ENCODE data around the gene RASA3. TPM values are rescaled to one million over a fixed set of nuclear protein-coding genes. Genes with fewer than 3 reads are reported as not detected.

RASA3 gene
- total RNA-seq, 1 experiment from 2014 or later = 16.5 TPM

GRCh38 chr13:114000151-114001040, 132.0 kb downstream of the RASA3 start:
- H3K27me3 ChIP-seq (ENCODE audit: control insufficient read depth, insufficient read depth, low read length) = no peaks in the 10 kb centered on the region
- peak; percentile 65 for DNase-seq
- H3K4me3 ChIP-seq (ENCODE audit: insufficient read depth, low read depth, low read length) = no peak overlapping the region
- H3K36me3 ChIP-seq (replicated peaks; ENCODE audit: control insufficient read depth, insufficient read depth, low read length) = no peaks in the 10 kb centered on the region; the same call in 1 of the 2 replicates

- Histone ChIP-seq H3K36me3 (replicated peaks; ENCODE audit: control insufficient read depth, insufficient read depth, low read length) (no peaks in the 10 kb centered on the region; the same call in 1 of the 2 replicates), H3K4me3 (ENCODE audit: insufficient read depth, low read depth, low read length) (no peak overlapping the region), H3K27me3 (ENCODE audit: control insufficient read depth, insufficient read depth, low read length) (no peaks in the 10 kb centered on the region)
- no peak for DNase-seq
Observed at GRCh38 chr13:113999618-113999910, 132.9 kb downstream of the RASA3 start.

- Histone ChIP-seq H3K4me3 (ENCODE audit: insufficient read depth, low read depth, low read length) (no peak overlapping the region), H3K27me3 (ENCODE audit: control insufficient read depth, insufficient read depth, low read length) (no peaks in the 10 kb centered on the region), H3K36me3 (replicated peaks; ENCODE audit: control insufficient read depth, insufficient read depth, low read length) (no peaks in the 10 kb centered on the region; the same call in 1 of the 2 replicates)
- DNase-seq = peak; percentile 69
Observed at GRCh38 chr13:113998781-113999617, 133.4 kb downstream of the RASA3 start.

GRCh38 chr13:113997845-113998751, 134.3 kb downstream of the RASA3 start:
- DNase-seq = peak; percentile 59
- H3K36me3 ChIP-seq (replicated peaks; ENCODE audit: control insufficient read depth, insufficient read depth, low read length) = no peaks in the 10 kb centered on the region; the same call in 1 of the 2 replicates
- H3K27me3 ChIP-seq (ENCODE audit: control insufficient read depth, insufficient read depth, low read length) = no peaks in the 10 kb centered on the region
- no peak overlapping the region for H3K4me3 ChIP-seq (ENCODE audit: insufficient read depth, low read depth, low read length)

GRCh38 chr13:113996912-113997745, 135.3 kb downstream of the RASA3 start:
- no peak for DNase-seq
- H3K27me3 ChIP-seq (ENCODE audit: control insufficient read depth, insufficient read depth, low read length) = no peaks in the 10 kb centered on the region
- H3K36me3 ChIP-seq (replicated peaks; ENCODE audit: control insufficient read depth, insufficient read depth, low read length) = no peaks in the 10 kb centered on the region; the same call in 1 of the 2 replicates
- H3K4me3 ChIP-seq (ENCODE audit: insufficient read depth, low read depth, low read length) = no peak overlapping the region

GRCh38 chr13:113996081-113996911, 136.1 kb downstream of the RASA3 start:
- H3K36me3 ChIP-seq (replicated peaks; ENCODE audit: control insufficient read depth, insufficient read depth, low read length) = peaks cover 4% of the 10 kb centered on the region
- H3K27me3 ChIP-seq (ENCODE audit: control insufficient read depth, insufficient read depth, low read length) = no peaks in the 10 kb centered on the region
- no peak overlapping the region for H3K4me3 ChIP-seq (ENCODE audit: insufficient read depth, low read depth, low read length)
- DNase-seq = no peak

- Histone ChIP-seq H3K27me3 (ENCODE audit: control insufficient read depth, insufficient read depth, low read length) (no peaks in the 10 kb centered on the region), H3K4me3 (ENCODE audit: insufficient read depth, low read depth, low read length) (no peak overlapping the region), H3K36me3 (replicated peaks; ENCODE audit: control insufficient read depth, insufficient read depth, low read length) (peaks cover 11% of the 10 kb centered on the region)
- DNase-seq = no peak
Observed at GRCh38 chr13:113995051-113995601, 137.3 kb downstream of the RASA3 start.

- H3K4me3 ChIP-seq (ENCODE audit: insufficient read depth, low read depth, low read length) = no peak overlapping the region
- no peak for DNase-seq
- H3K27me3 ChIP-seq (ENCODE audit: control insufficient read depth, insufficient read depth, low read length) = no peaks in the 10 kb centered on the region
- peaks cover 11% of the 10 kb centered on the region for H3K36me3 ChIP-seq (replicated peaks; ENCODE audit: control insufficient read depth, insufficient read depth, low read length)
Observed at GRCh38 chr13:113992276-113993005, 140.0 kb downstream of the RASA3 start.

GRCh38 chr13:113991676-113992179, 140.7 kb downstream of the RASA3 start:
- Histone ChIP-seq H3K27me3 (ENCODE audit: control insufficient read depth, insufficient read depth, low read length) (no peaks in the 10 kb centered on the region), H3K36me3 (replicated peaks; ENCODE audit: control insufficient read depth, insufficient read depth, low read length) (peaks cover 11% of the 10 kb centered on the region), H3K4me3 (ENCODE audit: insufficient read depth, low read depth, low read length) (no peak overlapping the region)
- DNase-seq = no peak

- no peak for DNase-seq
Observed at GRCh38 chr13:113991191-113991669, 141.2 kb downstream of the RASA3 start.

GRCh38 chr13:113990321-113990837, 142.0 kb downstream of the RASA3 start:
- no peak for DNase-seq
- Histone ChIP-seq H3K36me3 (replicated peaks; ENCODE audit: control insufficient read depth, insufficient read depth, low read length) (peaks cover 11% of the 10 kb centered on the region), H3K27me3 (ENCODE audit: control insufficient read depth, insufficient read depth, low read length) (no peaks in the 10 kb centered on the region), H3K4me3 (ENCODE audit: insufficient read depth, low read depth, low read length) (no peak overlapping the region)

More at GRCh38 chr13:113991191-113991669, 141.2 kb downstream of the RASA3 start:
- Histone ChIP-seq H3K4me3 (ENCODE audit: insufficient read depth, low read depth, low read length) (no peak overlapping the region), H3K36me3 (replicated peaks; ENCODE audit: control insufficient read depth, insufficient read depth, low read length) (peaks cover 11% of the 10 kb centered on the region), H3K27me3 (ENCODE audit: control insufficient read depth, insufficient read depth, low read length) (no peaks in the 10 kb centered on the region)
